Esophagus squamous epithelium (tissue), 5 donors: ENCODE measurements around the gene PLA2G2F. TPM values are rescaled to one million over a fixed set of nuclear protein-coding genes. Genes with fewer than 3 reads are reported as not detected.
A peak's percentile ranks its signal among the peaks of the same experiment; 100 is the strongest.

Source experiments
- DNase-seq: peaks from one replicate; lab custom pipeline; 2025; lab: John Stamatoyannopoulos, UW
- H3K27ac ChIP-seq, 4 donors: fragments of 200-600 bp; sonication (generic); one replicate each; pipeline ENCODE4 v1.5.1; 2016 to 2019; ENCODE audit warnings: mild to moderate bottlenecking in 1 of 4
- H3K27me3 ChIP-seq, 4 donors: fragments of 200-600 bp; sonication (generic); 1 replicate in 3 of 4; 2 replicates in 1 of 4; pipeline versions ENCODE4 v1.5.1 to v1.6.0; 2017 to 2021; ENCODE audit warnings: antibody characterized with exemption in 1 of 4
- H3K36me3 ChIP-seq, 3 donors: fragments of 200-600 bp; sonication (generic); one replicate each; pipeline ENCODE4 v1.5.1; 2016 to 2019
- H3K4me1 ChIP-seq, 3 donors: fragments of 200-600 bp; sonication (generic); one replicate each; pipeline ENCODE4 v1.5.1; 2017 to 2019
- H3K4me3 ChIP-seq, 4 donors: fragments of 200-600 bp; sonication (generic); 1 replicate in 3 of 4; 2 replicates in 1 of 4; pipeline ENCODE4 v1.5.1; 2016 to 2019; ENCODE audit warnings: mild to moderate bottlenecking in 2 of 4, moderate library complexity in 1 of 4
- H3K9me3 ChIP-seq, 3 donors: fragments of 200-600 bp; sonication (generic); one replicate each; pipeline ENCODE4 v1.5.1; 2016 to 2019
- POLR2A ChIP-seq, 4 donors: fragments of 450-650 bp; IDR thresholded peaks; one replicate each; pipeline ENCODE4 v1.6.1; 2017; ENCODE audit warnings: antibody characterized with exemption in 4 of 4, mild to moderate bottlenecking in 4 of 4, moderate library complexity in 3 of 4
- WGBS, 2 donors: methylation state at CpG; one replicate each; pipeline ENCODE4 v1.1.5; 2018; 5-methylcytosine and 5-hydroxymethylcytosine counted together
- intact Hi-C: fragments of 100-400 bp; cut with DNase I; formaldehyde crosslinking; loops from one replicate; pipeline ENCODE4 v1.15.0; 2022
- total RNA-seq, 4 donors: library from RNA; depleted of rRNA; stranded (reverse); fragments of >200 nt; gene quantifications; one replicate each; pipeline ENCODE4 v1.1.0, GENCODE V29; 2016
- TF ChIP-seq, protein P1 (sequence below), 6 experiments: fragments of 450-650 bp in 4 of 6; fragments of 200-600 bp in 2 of 6; sonication (generic) in 2 of 6; IDR thresholded peaks; one replicate each; pipeline ENCODE4 v1.5.1; 2016 to 2019; ENCODE audit warnings: antibody characterized with exemption in 6 of 6, mild to moderate bottlenecking in 4 of 6, moderate library complexity in 4 of 6
- donor health status: DM: yes; HTN: yes; CAD: no.

PLA2G2F gene
- under 1 TPM in 1 of 4 donors, not detected in 3; 0.48 TPM for total RNA-seq

DNA sequence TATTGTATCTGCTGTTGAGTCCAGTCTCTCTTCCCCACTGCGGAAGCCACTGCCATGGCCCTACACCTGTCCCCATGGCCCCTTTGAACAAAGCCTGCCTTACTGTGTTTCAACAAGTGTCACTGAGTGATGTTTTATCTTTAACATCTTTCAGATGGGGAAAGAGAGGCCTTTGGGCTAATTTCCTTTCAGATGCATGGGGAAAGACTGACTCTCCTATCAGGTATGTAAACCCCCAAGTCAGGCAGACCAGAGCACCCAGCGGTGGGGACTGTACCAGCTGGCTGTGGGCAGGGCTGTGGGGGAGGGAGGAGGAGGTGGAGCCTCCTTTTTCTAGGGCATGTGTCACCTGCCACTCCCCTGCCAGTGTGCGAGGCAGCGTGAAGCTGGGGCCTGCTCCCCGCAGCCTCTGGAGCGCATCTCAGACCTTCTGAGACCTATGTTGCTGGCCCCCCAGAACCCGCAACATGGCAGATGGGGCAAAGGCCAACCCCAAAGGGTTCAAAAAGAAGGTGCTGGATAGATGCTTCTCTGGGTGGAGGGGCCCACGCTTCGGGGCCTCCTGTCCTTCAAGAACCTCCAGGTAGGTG lies at the start of gene PLA2G2F:
TSS of gene PLA2G2F (plus strand) at position 363 of the 590 bp plus-strand sequence. CDS start at position 468, 105 bp downstream.
- no peaks in the 10 kb centered on the region for H3K9me3 ChIP-seq
- no peak for DNase-seq
- TF ChIP-seq POLR2A (IDR thresholded peaks at IDR 0.05) = no peak
- TF ChIP-seq, protein P1, sequence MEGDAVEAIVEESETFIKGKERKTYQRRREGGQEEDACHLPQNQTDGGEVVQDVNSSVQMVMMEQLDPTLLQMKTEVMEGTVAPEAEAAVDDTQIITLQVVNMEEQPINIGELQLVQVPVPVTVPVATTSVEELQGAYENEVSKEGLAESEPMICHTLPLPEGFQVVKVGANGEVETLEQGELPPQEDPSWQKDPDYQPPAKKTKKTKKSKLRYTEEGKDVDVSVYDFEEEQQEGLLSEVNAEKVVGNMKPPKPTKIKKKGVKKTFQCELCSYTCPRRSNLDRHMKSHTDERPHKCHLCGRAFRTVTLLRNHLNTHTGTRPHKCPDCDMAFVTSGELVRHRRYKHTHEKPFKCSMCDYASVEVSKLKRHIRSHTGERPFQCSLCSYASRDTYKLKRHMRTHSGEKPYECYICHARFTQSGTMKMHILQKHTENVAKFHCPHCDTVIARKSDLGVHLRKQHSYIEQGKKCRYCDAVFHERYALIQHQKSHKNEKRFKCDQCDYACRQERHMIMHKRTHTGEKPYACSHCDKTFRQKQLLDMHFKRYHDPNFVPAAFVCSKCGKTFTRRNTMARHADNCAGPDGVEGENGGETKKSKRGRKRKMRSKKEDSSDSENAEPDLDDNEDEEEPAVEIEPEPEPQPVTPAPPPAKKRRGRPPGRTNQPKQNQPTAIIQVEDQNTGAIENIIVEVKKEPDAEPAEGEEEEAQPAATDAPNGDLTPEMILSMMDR (IDR thresholded peaks at IDR 0.05) = no peak
- H3K4me1 ChIP-seq = peaks cover 0 to 14% (median 0%) of the 10 kb centered on the region in 3 donors
- no peak within 1 kb of the TSS for H3K4me3 ChIP-seq
- H3K27me3 ChIP-seq = peaks cover 0 to 31% (median 0%) of the 10 kb centered on the region in 4 donors
- no peak within 1 kb of the TSS for H3K27ac ChIP-seq
- intact Hi-C loops = no loop called here
- 76 to 100% methylated on average over 1 to 2 of the region's 9 CpGs for WGBS, 2 donors
- H3K36me3 ChIP-seq = no peaks in the 10 kb centered on the region

DNA sequence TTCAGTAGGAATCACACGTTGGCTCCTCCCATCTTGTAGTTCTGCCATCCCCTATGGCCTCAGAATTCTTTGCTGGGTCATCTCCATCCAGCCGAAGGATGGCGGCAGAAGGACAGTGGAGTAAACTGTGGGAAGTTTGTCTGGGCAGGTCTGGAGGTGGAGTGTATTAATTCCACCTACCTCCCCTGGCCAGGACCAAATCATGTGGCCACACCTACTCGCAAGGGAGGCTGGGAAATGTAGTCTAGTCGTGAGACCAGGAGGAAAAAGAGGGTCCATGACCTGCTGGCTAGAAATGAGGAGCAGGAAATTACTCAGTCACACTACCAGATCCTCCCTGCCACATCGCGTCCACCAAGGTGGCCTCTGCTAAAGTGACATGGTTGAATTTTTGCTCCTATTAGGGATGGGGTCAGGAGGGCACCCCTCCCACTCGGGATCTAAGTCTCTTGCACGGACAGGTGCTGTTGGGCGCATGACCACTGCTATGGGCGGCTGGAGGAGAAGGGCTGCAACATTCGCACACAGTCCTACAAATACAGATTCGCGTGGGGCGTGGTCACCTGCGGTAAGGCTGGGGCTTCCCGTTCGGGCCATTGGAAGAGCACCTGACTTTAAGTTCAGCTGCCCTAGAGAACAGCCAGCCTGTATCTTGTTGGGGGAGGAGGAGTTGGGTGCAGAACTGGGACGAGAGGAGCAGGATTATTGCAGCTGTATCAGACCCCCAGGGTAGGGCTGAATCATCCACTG lies 49.6 kb upstream of the PLA2G2F start:
- 72 to 75% methylated on average over 10 to 14 of the region's 19 CpGs for WGBS, 2 donors
- Histone ChIP-seq H3K4me1 (peaks cover 0 to 13% (median 11%) of the 10 kb centered on the region in 3 donors), H3K27ac (no peak overlapping the region), H3K9me3 (no peaks in the 10 kb centered on the region), H3K27me3 (peaks cover 0 to 18% (median 0%) of the 10 kb centered on the region in 4 donors), H3K36me3 (no peaks in the 10 kb centered on the region), H3K4me3 (no peak overlapping the region)
- no peak for TF ChIP-seq POLR2A (IDR thresholded peaks at IDR 0.05)
- TF ChIP-seq, protein P1 (IDR thresholded peaks at IDR 0.05) = no peak
- intact Hi-C loops = no loop called here
- DNase-seq = no peak

GRCh38 chr1:20090119-20090518 lies 49.0 kb upstream of the PLA2G2F start:
- Histone ChIP-seq H3K27me3 (peaks cover 0 to 18% (median 0%) of the 10 kb centered on the region in 4 donors), H3K27ac (no peak overlapping the region), H3K36me3 (no peaks in the 10 kb centered on the region), H3K4me1 (peaks cover 0 to 14% (median 11%) of the 10 kb centered on the region in 3 donors), H3K9me3 (no peaks in the 10 kb centered on the region), H3K4me3 (no peak overlapping the region)
- WGBS, 2 donors = 67 to 93% methylated on average over 1 to 2 of the region's 3 CpGs
- TF ChIP-seq, protein P1 (IDR thresholded peaks at IDR 0.05) = no peak
- TF ChIP-seq POLR2A (IDR thresholded peaks at IDR 0.05) = no peak
- DNase-seq = no peak
- intact Hi-C loops = no loop called here

DNA sequence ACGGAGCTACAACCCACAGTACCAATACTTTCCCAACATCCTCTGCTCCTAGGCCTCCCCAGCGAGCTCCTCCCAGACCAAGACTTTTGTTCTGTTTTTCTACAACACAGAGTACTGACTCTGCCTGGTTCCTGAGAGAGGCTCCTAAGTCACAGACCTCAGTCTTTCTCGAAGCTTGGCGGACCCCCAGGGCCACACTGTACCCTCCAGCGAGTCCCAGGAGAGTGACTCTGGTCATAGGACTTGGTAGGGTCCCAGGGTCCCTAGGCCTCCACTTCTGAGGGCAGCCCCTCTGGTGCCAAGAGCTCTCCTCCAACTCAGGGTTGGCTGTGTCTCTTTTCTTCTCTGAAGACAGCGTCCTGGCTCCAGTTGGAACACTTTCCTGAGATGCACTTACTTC lies 48.5 kb upstream of the PLA2G2F start:
- intact Hi-C loops = no loop called here
- DNase-seq = no peak
- H3K36me3 ChIP-seq = no peaks in the 10 kb centered on the region
- H3K27me3 ChIP-seq = peaks cover 0 to 18% (median 0%) of the 10 kb centered on the region in 4 donors
- H3K9me3 ChIP-seq = no peaks in the 10 kb centered on the region
- TF ChIP-seq, protein P1 (IDR thresholded peaks at IDR 0.05) = no peak
- no peak for TF ChIP-seq POLR2A (IDR thresholded peaks at IDR 0.05)
- H3K4me3 ChIP-seq = no peak overlapping the region
- WGBS, 2 donors = 81 to 88% methylated on average over 5 of the region's 6 CpGs
- H3K27ac ChIP-seq = no peak overlapping the region
- peaks cover 0 to 14% (median 11%) of the 10 kb centered on the region in 3 donors for H3K4me1 ChIP-seq

GRCh38 chr1:20093303-20093702 lies 45.8 kb upstream of the PLA2G2F start:
- DNase-seq = no peak
- no peaks in the 10 kb centered on the region for H3K36me3 ChIP-seq
- WGBS, 2 donors = 64 to 76% methylated on average over 2 to 5 of the region's 5 CpGs
- peak overlapping the region in 3 of 4 donors; percentile 11 to 63 (median 40) for H3K27ac ChIP-seq
- intact Hi-C loops = no loop called here
- H3K9me3 ChIP-seq = no peaks in the 10 kb centered on the region
- TF ChIP-seq POLR2A (IDR thresholded peaks at IDR 0.05) = no peak
- TF ChIP-seq, protein P1 (IDR thresholded peaks at IDR 0.05) = no peak
- peaks cover 0 to 14% (median 11%) of the 10 kb centered on the region in 3 donors for H3K4me1 ChIP-seq
- H3K27me3 ChIP-seq = peaks cover 0 to 18% (median 0%) of the 10 kb centered on the region in 4 donors
- no peak overlapping the region for H3K4me3 ChIP-seq
